ENCODE results near the gene BCAS3.

Gene BCAS3

GRCh38 chr17:61323909-61324868, 646.5 kb downstream of the BCAS3 start:
- DNase-seq (ENCODE audit: low spot score), result no peak

- DNase-seq (ENCODE audit: low spot score), result no peak
Observed at GRCh38 chr17:61324950-61325349, 647.3 kb downstream of the BCAS3 start.

GRCh38 chr17:61325382-61326073, 647.9 kb downstream of the BCAS3 start:
- DNase-seq (ENCODE audit: low spot score), result no peak

- DNase-seq (ENCODE audit: low spot score), result no peak
Observed at GRCh38 chr17:61326330-61326729, 648.7 kb downstream of the BCAS3 start.

- no peak for DNase-seq (ENCODE audit: low spot score)
Observed at GRCh38 chr17:61328351-61328750, 650.7 kb downstream of the BCAS3 start.

- DNase-seq (ENCODE audit: low spot score), result no peak
Observed at GRCh38 chr17:61330174-61331150, 652.8 kb downstream of the BCAS3 start.

GRCh38 chr17:61331178-61331577, 653.5 kb downstream of the BCAS3 start:
- no peak for DNase-seq (ENCODE audit: low spot score)

GRCh38 chr17:61331886-61332285, 654.2 kb downstream of the BCAS3 start:
- DNase-seq (ENCODE audit: low spot score), result no peak

GRCh38 chr17:61333136-61333535, 655.5 kb downstream of the BCAS3 start:
- no peak for DNase-seq (ENCODE audit: low spot score)

GRCh38 chr17:61334673-61335072, 657.0 kb downstream of the BCAS3 start:
- DNase-seq (ENCODE audit: low spot score), result no peak

- no peak for DNase-seq (ENCODE audit: low spot score)
Observed at GRCh38 chr17:61335105-61335844, 657.6 kb downstream of the BCAS3 start.

GRCh38 chr17:61335845-61336655, 658.4 kb downstream of the BCAS3 start:
- peak; percentile 53 for DNase-seq (ENCODE audit: low spot score)

- no peak for DNase-seq (ENCODE audit: low spot score)
Observed at GRCh38 chr17:61337290-61337689, 659.6 kb downstream of the BCAS3 start.

GRCh38 chr17:61338000-61338798, 660.5 kb downstream of the BCAS3 start:
- DNase-seq (ENCODE audit: low spot score), result no peak

- no peak for DNase-seq (ENCODE audit: low spot score)
Observed at GRCh38 chr17:61338874-61339478, 661.3 kb downstream of the BCAS3 start.

GRCh38 chr17:61340431-61341209, 663.0 kb downstream of the BCAS3 start:
- no peak for DNase-seq (ENCODE audit: low spot score)

- DNase-seq (ENCODE audit: low spot score), result peak; percentile 59
Observed at GRCh38 chr17:61343576-61343975, 665.9 kb downstream of the BCAS3 start.

- DNase-seq (ENCODE audit: low spot score), result no peak
Observed at GRCh38 chr17:61345061-61345460, 667.4 kb downstream of the BCAS3 start.

Data from D341Med (cell line).